ENCODE data around the gene WDR89. TPM values are rescaled to one million over a fixed set of nuclear protein-coding genes. Genes with fewer than 3 reads are reported as not detected.
"Not testable (repeated sequence)": the region's sequence is repeated elsewhere in the genome, so short reads cannot be mapped to it uniquely, and the experiment has no call there.

WDR89 gene
- total RNA-seq, 1 donor from 2014 or later, result 6.5 TPM

DNA sequence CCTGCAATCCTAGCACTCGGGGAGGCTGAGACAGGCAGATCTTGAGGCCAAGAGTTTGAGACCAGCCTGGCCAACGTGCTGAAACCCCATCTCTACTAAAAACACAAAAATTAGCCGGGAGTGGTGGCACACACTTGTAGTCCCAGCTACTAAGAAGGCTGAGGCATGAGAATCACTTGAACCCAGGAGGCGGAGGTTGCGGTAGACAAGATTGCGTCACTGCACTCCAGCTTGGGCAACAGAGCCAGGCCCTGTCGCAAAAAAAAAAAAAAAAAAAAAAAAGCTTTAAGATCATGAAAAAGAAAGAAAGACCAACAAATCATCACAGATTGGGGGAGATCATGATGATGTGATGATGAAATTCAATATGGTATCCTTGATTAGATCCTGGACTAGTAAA lies 30.6 kb downstream of the WDR89 start:
- DNase-seq, result no peak
- intact Hi-C loops (cut with micrococcal nuclease), result no loop called here
- no peak for ATAC-seq

DNA sequence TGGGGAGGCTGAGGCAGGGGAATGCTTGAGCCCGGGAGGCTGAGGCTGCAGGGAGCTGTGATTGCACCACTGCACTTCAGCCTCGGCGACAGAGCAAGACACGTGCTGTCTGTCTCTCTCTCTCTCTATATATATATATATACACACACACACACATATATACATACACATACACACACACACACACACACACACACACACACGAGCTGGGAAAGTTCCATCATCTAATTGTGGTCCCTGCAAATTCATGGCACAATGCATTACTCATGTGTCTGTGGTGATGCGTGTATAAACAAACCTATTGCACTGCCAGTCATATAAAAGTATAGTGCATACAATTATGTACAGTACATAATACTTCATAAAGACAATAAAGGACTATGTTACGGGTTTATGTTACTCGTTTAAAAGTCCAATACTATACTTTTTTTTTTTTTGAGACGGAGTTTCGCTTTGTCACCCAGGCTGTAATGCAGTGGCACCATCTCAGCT lies 36.6 kb downstream of the WDR89 start:
- DNase-seq, result no peak
- no peak for ATAC-seq
- intact Hi-C loops (cut with micrococcal nuclease), result no loop called here

DNA sequence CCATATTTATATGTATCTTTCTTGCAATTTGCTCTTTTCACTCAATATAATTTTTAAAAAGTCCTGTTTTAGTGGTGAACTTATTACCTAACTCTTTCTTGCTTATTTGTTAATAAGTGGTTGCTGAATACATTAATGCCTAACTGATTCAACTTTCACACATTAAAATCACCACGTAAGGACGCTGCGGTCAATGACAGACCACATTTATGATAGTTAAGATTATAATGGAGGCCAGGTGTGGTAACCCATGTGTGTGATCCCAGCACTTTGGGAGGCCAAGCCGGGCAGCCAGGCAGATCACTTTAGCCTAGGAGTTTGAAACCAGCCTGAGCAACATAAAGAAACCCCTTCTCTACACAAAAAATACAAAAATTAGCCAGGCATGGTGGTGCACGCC lies 37.0 kb downstream of the WDR89 start:
- intact Hi-C loops (cut with micrococcal nuclease), result no loop called here
- ATAC-seq (no peak), DNase-seq (no peak)

DNA sequence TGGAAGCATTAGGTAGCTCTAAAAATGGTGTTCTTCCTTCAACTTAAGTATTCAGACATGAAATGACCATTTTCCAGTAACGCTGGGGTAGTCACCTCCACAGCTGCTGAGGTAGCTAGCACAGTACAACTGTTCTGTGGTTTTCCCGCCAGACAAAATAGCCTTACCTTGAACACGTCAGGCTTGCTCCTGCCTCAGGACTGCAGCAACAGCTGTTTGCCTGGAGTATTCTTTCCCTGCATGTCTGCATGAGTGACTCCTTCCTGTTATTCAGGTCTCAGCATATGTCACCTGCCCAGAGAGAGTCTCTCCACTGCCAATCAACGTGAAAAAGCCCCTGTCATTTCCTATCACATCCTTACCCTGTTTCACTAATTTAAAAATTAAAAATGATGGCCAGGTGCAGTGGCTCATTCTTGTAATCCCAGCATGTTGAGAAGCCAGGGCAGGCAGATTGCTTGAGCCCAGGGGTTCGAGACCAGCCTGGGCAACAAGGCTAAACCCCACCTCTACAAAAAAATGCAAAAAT lies 37.9 kb downstream of the WDR89 start:
- intact Hi-C loops (cut with micrococcal nuclease), result no loop called here
- DNase-seq (no peak), ATAC-seq (no peak)

DNA sequence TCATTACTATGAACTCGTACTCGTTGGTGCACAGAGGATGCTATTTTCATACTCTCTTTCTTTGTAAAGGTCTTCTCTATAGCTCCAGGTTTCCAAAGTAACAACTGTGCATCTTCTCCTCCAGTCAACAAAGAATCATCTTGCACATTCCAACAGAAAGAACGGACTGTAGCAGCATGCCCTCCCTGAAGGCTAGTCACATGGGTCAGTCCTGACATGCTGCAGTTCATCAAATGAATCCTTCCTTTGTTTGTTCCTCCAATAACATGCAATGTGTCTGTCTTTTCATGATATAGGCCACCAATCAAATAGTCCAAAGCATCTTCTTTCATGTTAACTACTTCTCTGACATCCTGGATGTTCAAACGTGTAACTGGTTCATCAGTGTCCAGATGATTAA lies 42.9 kb downstream of the WDR89 start:
- DNase-seq (no peak), ATAC-seq (no peak)
- intact Hi-C loops (cut with micrococcal nuclease), result no loop called here

DNA sequence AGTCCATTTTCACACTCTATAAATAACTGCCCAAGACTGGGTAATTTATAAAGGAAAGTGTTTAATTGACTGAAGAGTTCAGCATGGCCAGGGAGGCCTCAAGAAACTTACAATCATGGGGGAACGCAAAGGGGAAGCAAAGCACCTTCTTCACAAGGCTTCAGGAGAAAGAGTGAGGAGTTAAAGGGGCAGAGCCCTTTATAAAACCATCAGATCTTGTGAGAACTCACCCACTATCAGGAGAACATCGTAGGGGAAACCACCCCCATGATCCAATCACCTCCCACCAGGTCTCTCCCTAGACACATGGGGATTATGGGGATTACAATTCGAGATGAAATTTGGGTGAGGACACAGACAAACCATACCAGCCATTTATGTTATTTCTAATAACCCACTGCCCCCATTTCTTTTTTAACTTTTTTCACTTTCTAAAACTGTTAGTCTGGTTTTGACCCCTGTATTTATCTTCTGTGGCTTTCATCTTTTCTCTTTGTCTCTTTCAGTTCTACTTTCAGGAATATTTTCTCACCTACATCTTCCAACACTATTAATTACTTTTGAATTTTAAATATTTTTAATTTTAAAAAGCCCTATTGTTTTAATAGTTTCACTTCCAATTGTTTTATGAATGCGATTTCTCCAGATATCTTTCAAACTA lies 44.5 kb downstream of the WDR89 start:
- DNase-seq (no peak), ATAC-seq (no peak)
- intact Hi-C loops (cut with micrococcal nuclease), result no loop called here

DNA sequence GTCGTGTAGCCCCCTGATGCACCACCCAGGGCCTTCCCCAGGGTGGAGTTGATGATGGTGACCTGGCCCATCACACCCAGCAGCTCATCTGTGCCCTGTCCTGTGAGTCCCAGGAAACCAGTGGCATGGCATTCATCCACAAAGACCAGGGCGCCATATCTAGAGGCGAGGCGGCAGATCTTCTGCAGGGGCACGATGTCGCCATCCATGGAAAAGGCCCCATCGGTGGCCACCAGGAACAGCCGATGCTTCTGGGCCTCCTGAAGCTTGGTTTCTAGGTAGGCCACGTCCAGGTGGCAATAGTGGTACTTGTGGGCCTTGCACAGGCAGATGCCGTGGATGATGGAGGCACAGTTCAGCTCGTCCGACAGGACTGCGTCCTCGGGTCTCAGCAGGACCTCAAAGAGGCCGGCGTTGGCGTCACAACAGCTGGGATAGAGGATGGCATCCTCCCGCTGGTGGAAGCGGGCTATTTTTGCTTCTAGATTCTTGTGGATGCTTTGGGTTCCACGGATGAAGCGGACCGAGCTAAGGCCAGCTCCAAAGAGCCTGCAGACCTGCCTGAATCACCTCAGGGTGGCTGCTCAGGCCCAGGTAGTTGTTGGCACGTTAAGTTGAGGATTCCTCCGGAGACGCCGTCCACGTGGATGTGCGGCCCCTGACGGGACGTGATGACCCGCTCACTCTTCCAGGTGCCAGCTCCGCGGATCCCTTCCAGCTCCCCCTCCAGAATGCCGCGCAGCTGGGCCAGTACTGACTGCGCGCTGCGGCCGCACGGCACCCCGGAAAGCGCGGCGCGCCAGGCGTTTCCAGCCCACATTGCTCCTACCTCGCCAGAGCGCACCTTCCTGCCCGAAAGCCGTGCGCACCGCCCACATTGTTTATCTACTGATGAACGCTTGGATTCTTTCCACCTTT lies 47.0 kb downstream of the WDR89 start:
- DNase-seq (no peak), ATAC-seq (no peak)
- intact Hi-C loops (cut with micrococcal nuclease), result no loop called here

DNA sequence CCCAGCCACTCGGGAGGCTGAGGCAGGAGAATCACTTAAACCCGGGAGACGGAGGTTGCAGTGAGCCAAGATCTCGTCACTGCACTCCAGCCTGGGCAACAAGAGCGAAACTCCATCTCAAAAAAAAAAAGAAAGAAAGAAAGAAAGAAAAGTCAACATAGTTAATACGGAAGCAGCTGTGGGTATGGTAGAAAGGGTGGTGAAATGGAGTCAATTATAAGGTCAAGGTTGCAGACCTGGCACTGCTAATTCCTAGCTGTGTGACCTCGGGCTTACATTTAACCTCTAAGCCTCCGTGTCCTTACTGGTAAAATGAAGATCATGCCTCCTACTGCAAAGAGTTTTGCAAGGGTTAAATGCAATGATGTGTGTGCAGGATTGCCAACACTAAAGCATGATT lies 58.6 kb downstream of the WDR89 start:
- DNase-seq; intact Hi-C loops (cut with micrococcal nuclease); ATAC-seq: not testable (repeated sequence)

DNA sequence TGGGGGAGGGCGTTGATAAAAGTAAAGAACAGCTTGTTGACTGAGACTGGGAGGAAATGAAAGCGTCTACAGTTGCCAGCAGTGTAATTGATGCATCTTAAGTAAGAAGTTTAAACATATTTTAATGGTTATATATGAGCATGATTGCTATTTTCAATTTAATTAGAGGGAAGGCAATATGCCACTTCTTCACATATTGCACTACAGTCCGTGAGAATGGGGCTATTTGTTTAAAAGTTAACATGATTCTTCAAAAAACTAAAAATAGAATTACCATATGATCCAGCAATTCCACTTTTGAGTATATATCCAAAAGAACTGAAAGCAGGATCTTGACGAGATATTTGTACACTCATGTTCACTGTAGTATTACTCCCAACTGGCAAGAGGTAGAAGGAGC lies 60.2 kb downstream of the WDR89 start:
- DNase-seq (no peak), ATAC-seq (no peak)
- intact Hi-C loops (cut with micrococcal nuclease), result no loop called here

DNA sequence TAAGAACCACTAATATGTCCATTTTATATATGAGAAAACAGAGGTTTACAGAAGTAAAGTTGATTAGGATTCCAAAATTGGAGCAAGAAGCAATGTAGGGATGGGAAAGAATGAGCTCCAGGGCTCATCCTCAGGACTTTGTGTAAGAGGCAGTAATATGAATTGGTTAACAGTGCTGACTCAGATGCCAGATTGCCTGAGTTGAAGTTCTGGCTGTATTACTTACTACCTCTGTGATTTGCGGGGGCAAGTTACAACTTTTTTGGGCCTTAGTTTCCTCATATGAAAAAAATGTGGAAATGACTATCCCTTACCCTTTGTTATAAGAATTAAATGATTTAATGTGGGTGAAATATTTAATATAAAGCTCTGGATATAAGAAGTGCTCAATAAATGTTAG lies 63.4 kb downstream of the WDR89 start:
- intact Hi-C loops (cut with micrococcal nuclease), result no loop called here
- no peak for ATAC-seq
- no peak for DNase-seq

DNA sequence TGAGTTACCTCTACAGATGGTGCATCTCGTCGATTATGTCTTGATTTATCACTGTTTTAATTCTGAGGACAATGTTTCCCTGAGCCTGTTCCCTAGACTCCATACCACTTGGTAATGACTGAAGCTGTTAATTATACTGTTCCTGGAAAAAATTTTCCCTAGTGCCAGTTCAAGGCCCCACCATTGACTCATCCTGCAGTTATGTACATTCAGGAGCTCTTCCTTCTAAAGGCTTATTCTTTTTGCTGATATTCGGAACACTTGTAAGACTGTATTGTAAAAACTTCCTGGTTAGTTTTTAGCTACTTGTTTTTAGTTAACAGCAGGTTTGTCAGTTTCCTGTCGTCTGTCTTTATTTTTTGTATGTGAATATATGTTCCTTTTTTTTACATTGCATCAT lies 68.1 kb downstream of the WDR89 start:
- intact Hi-C loops (cut with micrococcal nuclease), result no loop called here
- DNase-seq (no peak), ATAC-seq (no peak)

DNA sequence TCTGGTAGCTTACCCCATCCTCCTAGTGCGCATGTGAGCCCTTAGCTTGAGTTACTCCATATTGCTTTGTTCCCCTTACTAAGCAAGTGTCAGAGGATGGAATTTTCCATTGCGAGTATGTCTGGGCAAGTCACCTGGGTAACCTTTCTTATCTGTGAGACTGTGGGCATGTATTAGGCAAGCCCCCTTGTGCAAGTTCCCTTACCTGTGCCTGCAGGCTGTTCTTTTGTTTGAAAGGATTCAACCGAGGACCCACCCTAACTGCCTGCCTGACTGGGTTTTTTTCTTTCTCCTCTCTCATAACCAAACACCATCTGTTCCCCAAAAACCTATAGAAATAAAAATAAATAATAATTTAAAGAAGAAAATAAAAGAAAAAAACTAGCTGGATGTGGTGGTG lies 76.2 kb downstream of the WDR89 start:
- DNase-seq (no peak), ATAC-seq (no peak)

DNA sequence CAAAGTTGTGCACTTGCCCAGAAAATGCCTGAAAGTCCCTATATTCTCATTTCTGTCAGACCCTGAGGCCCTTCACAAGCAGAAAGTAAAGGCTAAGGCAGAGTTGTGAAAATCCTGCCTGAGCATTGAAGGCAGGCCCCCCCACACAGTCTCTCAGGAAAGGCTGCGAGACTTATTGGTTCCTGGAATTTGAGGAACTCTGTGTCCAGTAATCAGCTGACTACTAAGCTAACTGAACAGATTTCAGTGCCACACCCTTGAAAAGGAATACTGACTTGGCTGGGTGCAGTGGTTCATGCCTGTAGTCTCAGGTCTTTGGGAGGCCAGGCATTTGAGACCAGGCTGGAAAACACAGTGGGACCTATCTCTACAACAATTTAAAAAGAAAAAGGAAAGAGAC lies 77.4 kb downstream of the WDR89 start:
- ATAC-seq (peak; percentile 64), DNase-seq (no peak)
- intact Hi-C loops (cut with micrococcal nuclease), result no loop called here

More for the DNA sequence above, 76.2 kb downstream of the WDR89 start:
- intact Hi-C loops (cut with micrococcal nuclease), result no loop called here

DNA sequence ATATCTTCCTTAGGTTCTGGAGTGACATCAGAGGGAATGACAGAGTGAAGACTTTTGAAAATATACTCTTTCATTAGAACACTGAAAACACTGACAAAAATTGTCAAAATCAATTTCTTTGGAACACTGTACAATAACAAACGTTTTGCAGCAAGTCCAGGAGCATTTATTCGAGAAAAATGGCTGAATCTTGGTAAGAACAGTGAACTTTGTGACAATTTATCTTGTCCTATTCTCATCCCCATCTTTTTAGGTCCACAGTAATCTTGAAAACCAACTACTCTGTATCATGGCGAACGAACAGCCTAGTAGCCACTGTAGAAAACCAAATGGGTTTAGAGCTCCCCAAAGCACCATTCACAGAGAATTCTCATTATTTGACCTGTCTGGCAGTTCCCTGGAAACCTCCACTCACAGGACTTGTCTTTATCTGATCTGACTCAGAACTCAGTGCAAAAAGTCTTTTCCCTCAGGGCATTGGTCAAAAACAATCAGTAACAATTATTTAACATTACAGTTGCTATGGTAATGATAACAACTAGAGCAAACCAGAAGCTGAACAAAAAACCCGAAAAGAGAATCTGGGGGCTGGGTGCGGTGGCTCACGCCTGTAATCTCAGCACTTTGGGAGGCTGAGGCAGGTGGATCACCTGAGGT lies 78.2 kb downstream of the WDR89 start:
- intact Hi-C loops (cut with micrococcal nuclease), result no loop called here
- DNase-seq, result no peak
- ATAC-seq, result no peak

DNA sequence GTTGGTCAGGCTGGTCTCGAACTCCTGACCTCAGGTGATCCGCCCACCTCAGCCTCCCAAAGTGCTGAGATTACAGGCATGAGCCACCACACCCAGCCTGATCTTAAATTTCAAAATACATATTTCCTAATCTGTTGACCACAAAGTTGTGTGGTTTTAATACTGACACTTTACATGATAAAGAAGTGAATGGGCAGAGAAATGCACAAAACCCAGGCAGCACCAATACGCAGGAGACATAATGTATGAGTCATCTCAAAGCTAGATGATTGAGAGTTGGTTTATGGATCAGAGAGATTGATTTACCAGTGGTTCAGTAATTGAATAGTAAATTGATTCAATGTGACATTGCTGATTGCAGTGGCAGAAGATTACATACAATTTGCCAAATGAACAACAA lies 79.3 kb downstream of the WDR89 start:
- no peak for DNase-seq
- intact Hi-C loops (cut with micrococcal nuclease), result no loop called here
- ATAC-seq, result no peak

DNA sequence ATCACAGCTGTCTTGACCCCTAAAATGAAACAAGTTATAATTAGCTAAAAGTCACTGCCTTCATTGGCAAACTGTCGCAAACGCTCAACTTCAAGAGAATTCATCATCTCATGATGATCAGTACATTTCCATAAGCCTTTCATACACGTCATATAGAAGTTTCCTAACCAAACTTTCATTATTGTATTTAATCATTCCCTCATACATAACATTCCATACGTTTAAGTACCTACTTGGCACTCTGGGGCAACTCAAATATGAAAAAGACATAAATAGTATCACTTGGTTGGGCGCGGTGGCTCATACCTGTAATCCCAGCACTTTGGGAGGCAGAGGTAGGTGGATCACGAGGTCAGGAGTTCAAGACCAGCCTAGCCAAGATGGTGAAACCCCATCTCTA lies 86.1 kb downstream of the WDR89 start:
- DNase-seq (no peak), ATAC-seq (no peak)
- intact Hi-C loops (cut with micrococcal nuclease), result no loop called here

DNA sequence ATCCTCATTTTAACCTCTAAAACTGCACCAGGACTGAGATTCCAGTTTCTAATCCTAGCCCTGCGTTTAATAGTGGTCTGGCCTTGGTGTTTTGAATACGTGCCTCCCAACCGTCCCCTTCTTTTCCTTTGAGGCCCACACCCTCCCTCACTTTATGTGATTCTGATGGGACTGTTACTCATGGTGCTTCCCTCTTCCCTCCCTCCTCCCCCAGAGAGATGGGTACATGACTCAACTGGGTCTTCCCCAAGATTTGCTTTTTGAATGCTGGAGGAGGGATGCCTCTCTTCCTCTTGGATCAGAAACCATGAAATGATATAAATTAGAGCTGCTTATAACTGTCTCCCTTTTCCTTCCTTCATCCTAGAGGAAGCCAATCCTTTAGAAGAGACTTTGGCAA lies 90.3 kb downstream of the WDR89 start:
- ATAC-seq, result no peak
- DNase-seq, result no peak
- intact Hi-C loops (cut with micrococcal nuclease), result no loop called here

DNA sequence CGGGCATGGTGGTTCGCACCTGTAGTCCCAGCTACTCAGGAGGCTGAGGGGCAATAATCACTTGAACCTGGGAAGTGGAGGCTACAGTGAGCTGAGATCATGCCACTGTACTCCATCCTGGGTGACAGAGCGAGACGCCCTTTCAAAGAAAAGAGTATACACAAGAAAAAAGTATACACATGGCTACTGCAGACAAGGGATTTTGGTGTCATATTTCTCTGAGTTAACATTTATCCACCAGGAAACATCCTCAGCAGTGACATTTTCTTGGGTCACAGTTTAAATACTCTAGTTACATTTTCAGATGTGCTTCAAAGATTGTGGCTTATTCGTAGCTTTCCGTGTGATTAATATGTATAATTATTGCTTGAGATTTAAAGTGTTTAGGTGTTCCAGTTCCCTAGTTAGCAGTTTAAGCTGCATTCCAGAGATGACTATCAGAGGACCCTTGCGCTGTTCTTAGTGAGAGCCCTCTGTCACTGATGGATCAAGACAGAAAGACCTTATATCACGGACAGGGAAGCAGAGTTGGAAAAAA lies 93.8 kb downstream of the WDR89 start:
- no peak for ATAC-seq
- no peak for DNase-seq
- intact Hi-C loops (cut with micrococcal nuclease), result no loop called here
